ENCODE results near the gene DVL1. TPM values are rescaled to one million over a fixed set of nuclear protein-coding genes. Genes with fewer than 3 reads are reported as not detected.

DVL1 gene
- total RNA-seq, 2 donors from 2014 or later: 66.2 to 101 TPM

DNA sequence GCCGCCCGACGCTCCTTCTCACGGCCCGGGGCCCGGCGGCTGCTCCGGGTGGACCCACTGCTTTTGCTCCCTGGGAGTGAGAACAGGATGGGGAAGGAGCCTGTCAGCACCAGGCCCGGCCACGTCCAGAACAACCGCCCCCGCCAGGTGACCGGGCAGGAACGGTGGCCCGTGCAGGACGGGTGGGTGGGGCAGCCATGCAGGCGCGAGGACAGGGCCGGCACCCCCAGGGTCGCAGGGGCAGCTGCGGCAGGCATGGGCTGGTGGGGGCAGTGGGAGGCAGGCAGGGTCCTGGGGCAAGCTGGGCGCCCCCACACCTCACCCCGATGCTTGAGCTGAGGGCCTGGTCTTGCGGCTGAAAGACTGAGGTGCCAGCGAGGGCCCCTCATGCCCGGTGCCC, 12.8 kb downstream of the DVL1 start:
- Histone ChIP-seq H3K4me3 (no peak overlapping the region), H3K4me1 (ENCODE audit: control insufficient read depth in 1 of 2, low read depth in 2 of 2) (no peaks in the 10 kb centered on the region), H3K36me3 (peaks cover 10% of the 10 kb centered on the region), H3K27ac (no peak overlapping the region), H3K9me3 (no peaks in the 10 kb centered on the region), H3K27me3 (replicated peaks; ENCODE audit: insufficient read depth) (no peaks in the 10 kb centered on the region)
- TF ChIP-seq, protein P1, sequence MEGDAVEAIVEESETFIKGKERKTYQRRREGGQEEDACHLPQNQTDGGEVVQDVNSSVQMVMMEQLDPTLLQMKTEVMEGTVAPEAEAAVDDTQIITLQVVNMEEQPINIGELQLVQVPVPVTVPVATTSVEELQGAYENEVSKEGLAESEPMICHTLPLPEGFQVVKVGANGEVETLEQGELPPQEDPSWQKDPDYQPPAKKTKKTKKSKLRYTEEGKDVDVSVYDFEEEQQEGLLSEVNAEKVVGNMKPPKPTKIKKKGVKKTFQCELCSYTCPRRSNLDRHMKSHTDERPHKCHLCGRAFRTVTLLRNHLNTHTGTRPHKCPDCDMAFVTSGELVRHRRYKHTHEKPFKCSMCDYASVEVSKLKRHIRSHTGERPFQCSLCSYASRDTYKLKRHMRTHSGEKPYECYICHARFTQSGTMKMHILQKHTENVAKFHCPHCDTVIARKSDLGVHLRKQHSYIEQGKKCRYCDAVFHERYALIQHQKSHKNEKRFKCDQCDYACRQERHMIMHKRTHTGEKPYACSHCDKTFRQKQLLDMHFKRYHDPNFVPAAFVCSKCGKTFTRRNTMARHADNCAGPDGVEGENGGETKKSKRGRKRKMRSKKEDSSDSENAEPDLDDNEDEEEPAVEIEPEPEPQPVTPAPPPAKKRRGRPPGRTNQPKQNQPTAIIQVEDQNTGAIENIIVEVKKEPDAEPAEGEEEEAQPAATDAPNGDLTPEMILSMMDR (IDR thresholded peaks at IDR 0.05): no peak
- DNase-seq (ENCODE audit: low spot score) (no peak), ATAC-seq (ENCODE audit: insufficient number of reproducible peaks, low FRiP score, low read depth) (no peak)

DNA sequence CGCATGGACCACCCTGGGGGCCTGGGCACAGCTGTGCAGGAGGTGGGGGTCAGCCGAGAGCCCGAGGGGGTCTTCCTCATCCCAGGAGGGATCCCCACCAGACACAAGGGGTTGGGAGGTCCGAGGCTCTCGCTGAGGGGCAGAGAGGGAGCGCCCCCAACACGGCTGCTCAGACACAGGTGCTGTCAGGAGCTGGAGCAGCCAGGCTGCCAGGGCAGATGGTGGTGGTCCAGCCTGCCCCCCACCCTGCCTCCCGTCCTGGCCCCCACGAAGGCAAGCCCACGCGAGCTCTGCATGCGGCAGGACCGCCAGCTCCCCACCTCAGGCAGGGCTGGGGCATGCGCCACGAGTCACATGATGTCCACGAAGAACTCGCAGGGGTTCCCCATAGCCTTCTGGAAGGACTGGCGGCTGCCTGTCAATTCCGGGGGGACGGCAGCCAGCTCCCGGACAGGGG, 13.4 kb downstream of the DVL1 start:
- Histone ChIP-seq H3K4me1 (ENCODE audit: control insufficient read depth in 1 of 2, low read depth in 2 of 2) (no peaks in the 10 kb centered on the region), H3K27me3 (replicated peaks; ENCODE audit: insufficient read depth) (no peaks in the 10 kb centered on the region), H3K9me3 (no peaks in the 10 kb centered on the region), H3K27ac (no peak overlapping the region), H3K4me3 (no peak overlapping the region), H3K36me3 (peaks cover 10% of the 10 kb centered on the region)
- ATAC-seq (ENCODE audit: insufficient number of reproducible peaks, low FRiP score, low read depth) (no peak), DNase-seq (ENCODE audit: low spot score) (no peak)
- TF ChIP-seq, protein P1 (IDR thresholded peaks at IDR 0.05): no peak

DNA sequence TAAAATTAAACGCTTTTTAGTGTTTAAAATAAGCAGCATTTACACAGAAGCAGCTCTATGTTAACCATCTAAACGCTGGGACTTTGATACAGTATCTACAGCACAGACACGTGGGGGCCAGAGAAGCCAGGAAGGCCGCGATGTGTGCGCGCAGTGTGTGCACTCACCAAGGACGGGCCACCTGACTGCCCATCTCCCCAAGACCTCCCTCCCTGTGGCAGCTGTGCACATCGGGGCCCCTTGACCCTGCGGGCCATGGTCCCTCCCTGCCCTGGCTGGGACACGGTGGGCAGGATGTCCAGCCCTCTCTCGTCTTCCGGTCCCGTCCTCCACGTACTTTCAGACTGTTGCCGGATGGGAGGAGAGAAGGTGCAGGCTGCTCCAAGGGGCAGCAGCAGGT, 13.9 kb downstream of the DVL1 start:
- Histone ChIP-seq H3K27ac (no peak overlapping the region), H3K9me3 (no peaks in the 10 kb centered on the region), H3K36me3 (peaks cover 10% of the 10 kb centered on the region), H3K4me3 (no peak overlapping the region), H3K27me3 (replicated peaks; ENCODE audit: insufficient read depth) (no peaks in the 10 kb centered on the region), H3K4me1 (ENCODE audit: control insufficient read depth in 1 of 2, low read depth in 2 of 2) (no peaks in the 10 kb centered on the region)
- ATAC-seq (ENCODE audit: insufficient number of reproducible peaks, low FRiP score, low read depth): no peak
- TF ChIP-seq, protein P1 (IDR thresholded peaks at IDR 0.05): no peak
- DNase-seq (ENCODE audit: low spot score): no peak

DNA sequence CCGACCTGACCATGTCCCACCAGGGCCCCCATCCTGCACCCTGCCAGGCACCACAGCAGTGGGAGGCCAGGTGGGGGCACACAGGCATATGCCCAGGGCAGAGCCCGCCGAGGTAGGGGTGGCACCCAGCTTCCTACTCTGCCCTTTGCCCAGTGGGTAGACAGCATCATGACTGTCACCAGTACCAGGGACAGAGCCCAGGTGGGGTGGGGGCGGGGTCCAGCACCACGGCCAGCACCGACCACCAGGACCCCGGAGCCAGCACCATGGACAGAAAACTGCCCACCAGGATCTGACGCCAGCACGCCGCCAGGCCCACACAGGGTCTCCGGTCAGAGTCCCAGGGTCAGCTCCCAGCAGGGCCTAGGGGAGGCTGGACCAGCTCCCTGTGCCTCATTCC, 14.4 kb downstream of the DVL1 start:
- H3K4me1 ChIP-seq (ENCODE audit: control insufficient read depth in 1 of 2, low read depth in 2 of 2): no peaks in the 10 kb centered on the region
- no peak overlapping the region for H3K4me3 ChIP-seq
- H3K27me3 ChIP-seq (replicated peaks; ENCODE audit: insufficient read depth): no peaks in the 10 kb centered on the region
- H3K36me3 ChIP-seq: peaks cover 5% of the 10 kb centered on the region
- H3K27ac ChIP-seq: no peak overlapping the region
- DNase-seq (ENCODE audit: low spot score): no peak
- TF ChIP-seq, protein P1 (IDR thresholded peaks at IDR 0.05): no peak
- no peak for ATAC-seq (ENCODE audit: insufficient number of reproducible peaks, low FRiP score, low read depth)
- H3K9me3 ChIP-seq: no peaks in the 10 kb centered on the region

DNA sequence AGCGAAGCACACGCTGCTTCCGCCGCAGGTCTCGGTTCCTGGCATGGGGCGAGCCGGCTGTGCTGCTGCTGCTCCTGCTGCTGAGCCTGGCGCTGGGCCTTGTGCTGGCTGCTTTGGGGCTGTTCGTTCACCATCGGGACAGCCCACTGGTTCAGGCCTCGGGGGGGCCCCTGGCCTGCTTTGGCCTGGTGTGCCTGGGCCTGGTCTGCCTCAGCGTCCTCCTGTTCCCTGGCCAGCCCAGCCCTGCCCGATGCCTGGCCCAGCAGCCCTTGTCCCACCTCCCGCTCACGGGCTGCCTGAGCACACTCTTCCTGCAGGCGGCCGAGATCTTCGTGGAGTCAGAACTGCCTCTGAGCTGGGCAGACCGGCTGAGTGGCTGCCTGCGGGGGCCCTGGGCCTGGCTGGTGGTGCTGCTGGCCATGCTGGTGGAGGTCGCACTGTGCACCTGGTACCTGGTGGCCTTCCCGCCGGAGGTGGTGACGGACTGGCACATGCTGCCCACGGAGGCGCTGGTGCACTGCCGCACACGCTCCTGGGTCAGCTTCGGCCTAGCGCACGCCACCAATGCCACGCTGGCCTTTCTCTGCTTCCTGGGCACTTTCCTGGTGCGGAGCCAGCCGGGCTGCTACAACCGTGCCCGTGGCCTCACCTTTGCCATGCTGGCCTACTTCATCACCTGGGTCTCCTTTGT, 15.5 kb downstream of the DVL1 start:
- H3K4me3 ChIP-seq: no peak overlapping the region
- TF ChIP-seq, protein P1 (IDR thresholded peaks at IDR 0.05): no peak
- H3K36me3 ChIP-seq: peaks cover 5% of the 10 kb centered on the region
- no peaks in the 10 kb centered on the region for H3K9me3 ChIP-seq
- DNase-seq (ENCODE audit: low spot score) (no peak), ATAC-seq (ENCODE audit: insufficient number of reproducible peaks, low FRiP score, low read depth) (no peak)
- no peak overlapping the region for H3K27ac ChIP-seq
- H3K27me3 ChIP-seq (replicated peaks; ENCODE audit: insufficient read depth): no peaks in the 10 kb centered on the region
- H3K4me1 ChIP-seq (ENCODE audit: control insufficient read depth in 1 of 2, low read depth in 2 of 2): no peaks in the 10 kb centered on the region
